ENCODE measurements around the gene TMEM187. TPM values are rescaled to one million over a fixed set of nuclear protein-coding genes. Genes with fewer than 3 reads are reported as not detected.
"Not testable (repeated sequence)": the region's sequence is repeated elsewhere in the genome, so short reads cannot be mapped to it uniquely, and the experiment has no call there.

The TMEM187 gene
- total RNA-seq, 1 donor: 7.5 TPM

- TF ChIP-seq CTCF (IDR thresholded peaks at IDR 0.05; ENCODE audit: insufficient read depth, low read length): no peak
- H3K4me3 ChIP-seq (ENCODE audit: low read depth, low read length): no peak overlapping the region
- DNase-seq (ENCODE audit: low read depth): no peak
These were observed 17.6 kb downstream of the TMEM187 start for GRCh38 chrX:153989973-153990655.

DNA sequence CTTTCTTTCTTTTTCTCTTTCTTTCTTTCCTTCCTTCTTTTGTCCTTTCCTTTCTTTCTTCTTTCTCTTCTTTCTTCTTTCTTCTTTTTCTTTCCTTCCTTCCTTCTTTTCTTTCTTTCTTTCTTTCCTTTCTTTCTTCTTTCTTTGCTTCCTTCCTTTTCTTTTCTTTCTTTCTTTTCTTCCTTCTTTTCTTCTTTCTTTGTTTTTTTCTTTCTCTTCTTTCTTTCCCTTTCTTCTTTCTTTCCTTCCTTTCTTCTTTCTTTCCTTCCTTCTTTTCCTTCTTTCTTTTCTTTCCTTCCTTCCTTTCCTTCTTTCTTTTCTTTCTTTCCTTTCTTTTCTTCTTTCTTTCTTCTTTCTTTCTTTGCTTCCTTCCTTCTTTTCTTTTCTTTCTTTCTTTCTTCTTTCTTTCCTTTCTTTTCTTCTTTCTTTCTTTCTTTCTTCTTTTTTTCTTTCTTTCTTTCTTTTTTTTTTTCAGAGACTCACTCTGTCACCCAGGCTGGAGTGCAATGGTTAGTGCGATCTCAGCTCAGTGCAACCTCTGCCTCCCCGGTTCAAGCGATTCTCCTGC is 18.5 kb downstream of the TMEM187 start:
- TF ChIP-seq CTCF (IDR thresholded peaks at IDR 0.05; ENCODE audit: insufficient read depth, low read length): no peak
- no peak overlapping the region for H3K4me3 ChIP-seq (ENCODE audit: low read depth, low read length)
- DNase-seq (ENCODE audit: low read depth): no peak

GRCh38 chrX:153992180-153992579 is 19.6 kb downstream of the TMEM187 start:
- no peak for TF ChIP-seq CTCF (IDR thresholded peaks at IDR 0.05; ENCODE audit: insufficient read depth, low read length)
- DNase-seq (ENCODE audit: low read depth): no peak
- no peak overlapping the region for H3K4me3 ChIP-seq (ENCODE audit: low read depth, low read length)

DNA sequence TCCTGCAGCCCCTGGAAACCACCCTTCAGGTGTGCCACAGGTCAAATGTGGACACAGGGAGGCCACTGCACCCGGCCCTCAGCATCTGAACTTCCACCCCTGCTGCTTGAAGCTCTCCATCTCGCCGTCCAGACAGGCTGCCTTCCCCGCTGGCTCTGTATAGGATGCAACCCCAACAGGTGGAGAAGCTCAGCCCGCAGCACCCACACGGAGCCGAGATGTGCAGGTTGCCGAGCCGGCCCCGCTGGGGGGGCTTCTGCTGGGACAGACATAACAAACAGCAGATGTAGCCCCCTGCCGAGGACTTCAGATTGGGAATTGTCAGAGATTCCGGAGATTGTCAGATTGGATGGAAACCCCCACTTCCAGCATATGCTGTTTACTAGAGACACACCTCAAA is 20.5 kb downstream of the TMEM187 start:
- TF ChIP-seq CTCF (IDR thresholded peaks at IDR 0.05; ENCODE audit: insufficient read depth, low read length): no peak
- H3K4me3 ChIP-seq (ENCODE audit: low read depth, low read length): no peak overlapping the region
- no peak for DNase-seq (ENCODE audit: low read depth)

DNA sequence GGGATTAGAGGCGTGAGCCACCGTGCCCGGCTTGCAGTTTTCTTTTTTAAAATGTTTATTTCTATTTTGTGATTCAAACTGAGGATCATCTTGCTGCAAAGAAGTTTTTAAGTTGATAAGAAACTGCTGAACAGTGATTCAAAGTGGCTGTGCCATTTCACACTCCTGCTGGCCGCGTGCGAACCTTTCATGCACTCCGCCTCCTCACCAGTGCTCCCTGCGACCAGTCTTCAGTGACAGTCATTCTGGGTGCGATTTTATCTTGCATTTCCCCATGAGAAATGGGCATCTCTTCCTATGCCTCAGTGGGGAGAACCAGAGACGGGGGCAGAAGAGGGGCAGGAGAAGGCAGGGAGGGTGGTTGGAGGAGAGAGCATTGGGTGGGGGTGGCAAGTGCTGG is 21.4 kb downstream of the TMEM187 start:
- no peak for TF ChIP-seq CTCF (IDR thresholded peaks at IDR 0.05; ENCODE audit: insufficient read depth, low read length)
- DNase-seq (ENCODE audit: low read depth): no peak
- no peak overlapping the region for H3K4me3 ChIP-seq (ENCODE audit: low read depth, low read length)

GRCh38 chrX:153994398-153994797 is 21.8 kb downstream of the TMEM187 start:
- DNase-seq (ENCODE audit: low read depth); H3K4me3 ChIP-seq (ENCODE audit: low read depth, low read length): not testable (repeated sequence)

GRCh38 chrX:153995504-153995903 is 22.9 kb downstream of the TMEM187 start:
- no peak for DNase-seq (ENCODE audit: low read depth)
- TF ChIP-seq CTCF (IDR thresholded peaks at IDR 0.05; ENCODE audit: insufficient read depth, low read length): no peak
- no peak overlapping the region for H3K4me3 ChIP-seq (ENCODE audit: low read depth, low read length)

Measured in fibroblast of the aortic adventitia (primary cell).